Stimulated activated naive B cell treated with anti-CD40 and anti-IgM and Interleukin-4, amounts not matched to agents 10 μg/mL and 1 μg/mL and 100 μg/mL, for 72 hours (primary cell): ENCODE results near the gene MYD88.
"Not testable (repeated sequence)": the region's sequence is repeated elsewhere in the genome, so short reads cannot be mapped to it uniquely, and the experiment has no call there.

Source experiments
- ATAC-seq, 2 donors: fragments of 150-1000 bp; cut with Tn5 transposase; replicated peaks; 2 replicates each; pipeline ENCODE4 v1.10.0; 2021; ENCODE audit warnings: moderate library complexity in 1 of 2
- DNase-seq: peaks from one replicate; pipeline ENCODE4 v3.0.0; 2021
- H3K27ac Mint-ChIP-seq: one replicate; pipeline ENCODE4 v1.8.0; 2022; ENCODE audit warnings: mild to moderate bottlenecking, mixed read lengths
- H3K27me3 Mint-ChIP-seq, 2 donors: one replicate each; pipeline ENCODE4 v1.8.0; 2022; ENCODE audit warnings: mixed read lengths in 2 of 2
- H3K36me3 Mint-ChIP-seq, 2 donors: one replicate each; pipeline ENCODE4 v1.8.0; 2022; ENCODE audit warnings: mixed read lengths in 2 of 2, mild to moderate bottlenecking in 1 of 2
- H3K4me1 Mint-ChIP-seq, 2 donors: one replicate each; pipeline ENCODE4 v1.8.0; 2022; ENCODE audit warnings: mixed read lengths in 2 of 2, mild to moderate bottlenecking in 1 of 2
- H3K4me3 Mint-ChIP-seq, 2 donors: one replicate each; pipeline ENCODE4 v1.8.0; 2022; ENCODE audit warnings: mild to moderate bottlenecking in 2 of 2, mixed read lengths in 2 of 2, moderate library complexity in 1 of 2
- H3K9me3 Mint-ChIP-seq, 2 donors: one replicate each; pipeline ENCODE4 v1.8.0; 2022; ENCODE audit warnings: mixed read lengths in 2 of 2, mild to moderate bottlenecking in 1 of 2

MYD88 gene

GRCh38 chr3:38127611-38128302 lies 10.7 kb upstream of the MYD88 start:
- Mint-ChIP-seq H3K4me3 (no peak overlapping the region), H3K27me3 (no peaks in the 10 kb centered on the region), H3K36me3 (peaks cover 40 to 65% of the 10 kb centered on the region in 2 donors), H3K9me3 (no peaks in the 10 kb centered on the region), H3K27ac (no peak overlapping the region), H3K4me1 (peaks cover 5 to 19% of the 10 kb centered on the region in 2 donors)
- ATAC-seq: no peak
- no peak for DNase-seq

DNA sequence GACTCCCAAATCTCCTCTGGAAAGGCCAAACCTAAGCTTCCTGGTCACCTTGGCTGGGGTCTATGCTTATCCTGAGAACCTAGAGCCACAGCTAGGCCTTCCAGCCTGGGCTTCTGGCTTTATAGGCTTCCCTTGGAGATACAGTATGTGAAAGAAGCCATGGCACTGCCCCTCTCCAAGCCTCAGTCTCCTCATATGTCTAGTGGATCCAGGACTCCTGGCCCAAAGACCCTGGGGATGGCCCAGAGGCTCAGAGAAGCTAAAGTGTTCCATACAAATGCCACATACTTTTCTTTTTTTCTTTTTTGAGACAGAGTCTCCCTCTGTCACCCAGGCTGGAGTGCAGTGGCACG lies 10.2 kb upstream of the MYD88 start:
- DNase-seq (no peak), ATAC-seq (no peak)
- H3K27me3 Mint-ChIP-seq: no peaks in the 10 kb centered on the region
- no peak overlapping the region for H3K4me3 Mint-ChIP-seq
- no peak overlapping the region for H3K27ac Mint-ChIP-seq
- peaks cover 35 to 63% of the 10 kb centered on the region in 2 donors for H3K36me3 Mint-ChIP-seq
- H3K4me1 Mint-ChIP-seq: peaks cover 7 to 24% of the 10 kb centered on the region in 2 donors
- H3K9me3 Mint-ChIP-seq: no peaks in the 10 kb centered on the region

DNA sequence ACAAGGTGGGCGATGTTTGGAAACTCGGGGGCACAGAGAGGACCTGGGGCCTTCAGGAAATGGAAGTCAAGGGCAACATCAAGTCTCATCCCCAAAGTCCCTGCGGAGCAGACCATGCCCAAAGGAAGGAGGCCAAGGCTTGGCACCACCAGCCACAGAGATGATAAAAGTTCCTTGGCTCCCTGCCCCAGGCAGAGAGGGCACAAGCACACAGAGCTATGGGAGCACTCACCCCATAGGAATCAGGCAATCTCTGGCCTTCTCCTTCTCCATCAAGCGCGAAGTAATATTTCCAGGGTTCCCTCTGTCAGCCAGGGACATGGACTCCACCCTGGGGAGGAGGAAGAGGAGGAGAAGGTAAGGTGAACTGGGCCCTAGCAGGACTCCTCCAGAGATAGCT lies 9.4 kb upstream of the MYD88 start:
- ATAC-seq (no peak), DNase-seq (no peak)
- peaks cover 7 to 27% of the 10 kb centered on the region in 2 donors for H3K4me1 Mint-ChIP-seq
- H3K27ac Mint-ChIP-seq: peak overlapping the region; percentile 42
- H3K36me3 Mint-ChIP-seq: peaks cover 36 to 69% of the 10 kb centered on the region in 2 donors
- H3K4me3 Mint-ChIP-seq: no peak overlapping the region
- H3K27me3 Mint-ChIP-seq: no peaks in the 10 kb centered on the region
- no peaks in the 10 kb centered on the region for H3K9me3 Mint-ChIP-seq

- peaks cover 17 to 37% of the 10 kb centered on the region in 2 donors for H3K4me1 Mint-ChIP-seq
- H3K4me3 Mint-ChIP-seq: no peak overlapping the region
- DNase-seq (no peak), ATAC-seq (peak in 1 of 2 donors; percentile 41)
- no peaks in the 10 kb centered on the region for H3K27me3 Mint-ChIP-seq
- H3K27ac Mint-ChIP-seq: peak overlapping the region; percentile 68
- peaks cover 34 to 68% of the 10 kb centered on the region in 2 donors for H3K36me3 Mint-ChIP-seq
- H3K9me3 Mint-ChIP-seq: no peaks in the 10 kb centered on the region
These were observed 7.8 kb upstream of the MYD88 start for GRCh38 chr3:38130631-38131065.

GRCh38 chr3:38131621-38132369 lies 6.7 kb upstream of the MYD88 start:
- DNase-seq (no peak), ATAC-seq (no peak)
- H3K27me3 Mint-ChIP-seq: no peaks in the 10 kb centered on the region
- H3K4me3 Mint-ChIP-seq: no peak overlapping the region
- peak overlapping the region; percentile 79 for H3K27ac Mint-ChIP-seq
- peaks cover 22 to 42% of the 10 kb centered on the region in 2 donors for H3K4me1 Mint-ChIP-seq
- no peaks in the 10 kb centered on the region for H3K9me3 Mint-ChIP-seq
- peaks cover 28 to 59% of the 10 kb centered on the region in 2 donors for H3K36me3 Mint-ChIP-seq

GRCh38 chr3:38133209-38133556 lies 5.3 kb upstream of the MYD88 start:
- Mint-ChIP-seq H3K27me3 (no peaks in the 10 kb centered on the region), H3K4me1 (peaks cover 26 to 51% of the 10 kb centered on the region in 2 donors), H3K9me3 (no peaks in the 10 kb centered on the region), H3K36me3 (peaks cover 24 to 51% of the 10 kb centered on the region in 2 donors), H3K4me3 (no peak overlapping the region), H3K27ac (peak overlapping the region; percentile 9)
- DNase-seq (no peak), ATAC-seq (no peak)

DNA sequence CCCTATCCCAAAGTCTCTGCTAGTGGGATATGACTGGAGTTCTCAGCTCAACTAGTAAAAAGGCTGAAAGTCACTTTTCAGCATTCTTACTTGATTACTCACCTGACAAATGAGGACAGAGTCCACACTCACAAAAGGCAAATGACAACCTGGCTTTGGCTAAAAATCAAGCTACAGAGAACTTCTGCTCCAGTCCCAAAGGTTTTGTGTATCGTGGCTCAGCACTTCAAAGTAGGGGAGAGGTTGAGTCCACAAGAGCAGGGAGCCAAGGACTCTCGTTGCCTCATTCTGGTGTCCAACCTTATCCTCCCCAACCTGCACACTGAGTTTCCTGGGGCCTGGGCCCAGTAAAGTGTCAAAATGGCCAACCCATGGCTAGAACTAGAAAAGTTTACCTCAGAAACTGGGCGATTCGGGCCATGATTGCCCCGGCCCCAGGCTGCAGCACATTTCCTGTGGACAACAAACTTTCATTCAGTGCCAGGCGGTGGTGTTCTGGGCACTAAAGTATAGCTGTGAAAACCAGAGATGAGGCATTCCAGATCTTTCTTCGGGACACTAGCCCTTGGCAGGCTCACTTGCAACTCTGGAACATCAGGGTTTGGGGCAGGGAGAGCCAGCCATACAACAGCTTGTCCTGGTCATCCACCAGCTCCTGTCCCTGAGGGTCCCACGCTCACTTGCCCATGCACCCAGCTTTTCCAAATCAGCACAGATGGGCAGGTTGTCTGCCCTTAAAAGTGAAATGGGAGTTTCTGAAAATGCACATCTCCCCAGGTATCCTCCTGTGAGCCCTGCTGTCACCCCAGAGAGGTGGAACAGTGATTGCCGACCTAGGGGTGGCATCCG lies 4.7 kb upstream of the MYD88 start:
- H3K36me3 Mint-ChIP-seq: peaks cover 24 to 50% of the 10 kb centered on the region in 2 donors
- H3K9me3 Mint-ChIP-seq: no peaks in the 10 kb centered on the region

GRCh38 chr3:38134517-38135143 lies 3.8 kb upstream of the MYD88 start:
- H3K9me3 Mint-ChIP-seq, ATAC-seq, H3K27ac Mint-ChIP-seq, H3K27me3 Mint-ChIP-seq, DNase-seq: not testable (repeated sequence)
- Mint-ChIP-seq H3K4me1 (peaks cover 31 to 63% of the 10 kb centered on the region in 2 donors), H3K36me3 (peaks cover 16 to 43% of the 10 kb centered on the region in 2 donors), H3K4me3 (peak overlapping the region in 1 of 2 donors; percentile 69)

More for the DNA sequence above, 4.7 kb upstream of the MYD88 start:
- Mint-ChIP-seq H3K27me3 (no peaks in the 10 kb centered on the region), H3K27ac (peak overlapping the region; percentile 9), H3K4me3 (no peak overlapping the region), H3K4me1 (peaks cover 28 to 55% of the 10 kb centered on the region in 2 donors)
- DNase-seq: no peak
- no peak for ATAC-seq

GRCh38 chr3:38135621-38136277 lies 2.7 kb upstream of the MYD88 start:
- DNase-seq, ATAC-seq, H3K27me3 Mint-ChIP-seq, H3K9me3 Mint-ChIP-seq: not testable (repeated sequence)
- peaks cover 16 to 42% of the 10 kb centered on the region in 2 donors for H3K36me3 Mint-ChIP-seq
- peak overlapping the region; percentile 85 to 87 for H3K4me3 Mint-ChIP-seq
- peaks cover 41 to 68% of the 10 kb centered on the region in 2 donors for H3K4me1 Mint-ChIP-seq
- H3K27ac Mint-ChIP-seq: peak overlapping the region; percentile 92

DNA sequence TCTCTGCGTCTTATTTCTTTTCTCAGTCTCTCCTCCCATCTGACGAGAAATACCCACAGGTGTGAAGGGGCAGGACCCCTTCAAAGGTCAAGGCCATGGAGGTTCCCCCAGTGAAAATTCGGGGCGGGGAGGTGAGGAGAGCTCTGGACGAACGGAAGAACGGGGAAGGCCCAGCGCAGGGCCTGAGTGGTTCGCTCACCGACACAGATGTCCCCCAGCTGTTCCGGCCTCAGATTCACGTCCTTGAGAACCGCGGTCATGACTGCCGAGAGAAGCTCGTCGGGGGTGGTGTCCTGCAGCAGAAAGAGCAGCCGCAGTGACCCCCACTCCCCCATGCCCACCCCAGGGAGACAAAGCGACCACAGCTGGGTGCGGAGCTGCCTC lies 2.1 kb upstream of the MYD88 start:
- Mint-ChIP-seq H3K27me3 (no peaks in the 10 kb centered on the region), H3K4me3 (peak overlapping the region; percentile 85 to 87), H3K36me3 (peaks cover 19 to 44% of the 10 kb centered on the region in 2 donors), H3K9me3 (no peaks in the 10 kb centered on the region), H3K4me1 (peaks cover 46 to 69% of the 10 kb centered on the region in 2 donors), H3K27ac (peak overlapping the region; percentile 92)
- ATAC-seq (peak in 1 of 2 donors; percentile 4), DNase-seq (no peak)

- H3K4me1 Mint-ChIP-seq: peaks cover 50 to 75% of the 10 kb centered on the region in 2 donors
- H3K36me3 Mint-ChIP-seq: peaks cover 22 to 44% of the 10 kb centered on the region in 2 donors
- no peaks in the 10 kb centered on the region for H3K27me3 Mint-ChIP-seq
- peak within 1 kb of the TSS; percentile 92 for H3K27ac Mint-ChIP-seq
- ATAC-seq (peak; percentile 90 to 93), DNase-seq (peak; percentile 97)
- H3K9me3 Mint-ChIP-seq: no peaks in the 10 kb centered on the region
- H3K4me3 Mint-ChIP-seq: peak within 1 kb of the TSS; percentile 85 to 87
These were observed 1.5 kb upstream of the MYD88 start, which contains the start of gene ACAA1 for GRCh38 chr3:38136777-38137614. ACAA1 (minus strand) TSS chr3:38137127; CDS start chr3:38137035, 92 bp downstream.

- DNase-seq (peak; percentile 37), ATAC-seq (peak in 1 of 2 donors; percentile 21)
- Mint-ChIP-seq H3K4me3 (peak overlapping the region; percentile 85 to 87), H3K9me3 (no peaks in the 10 kb centered on the region), H3K27me3 (no peaks in the 10 kb centered on the region), H3K4me1 (peaks cover 49 to 79% of the 10 kb centered on the region in 2 donors), H3K36me3 (peaks cover 25 to 45% of the 10 kb centered on the region in 2 donors), H3K27ac (peak overlapping the region; percentile 92)
These were observed 679 bp upstream of the MYD88 start for GRCh38 chr3:38137615-38138348.
